Skin of body (tissue), 2 donors: ENCODE results near the gene ZNF853. TPM values are rescaled to one million over a fixed set of nuclear protein-coding genes. Genes with fewer than 3 reads are reported as not detected.

Source experiments
- DNase-seq: peaks from one replicate; lab custom pipeline; 2025; lab: John Stamatoyannopoulos, UW
- total RNA-seq: library from RNA; depleted of rRNA; stranded (reverse); fragments of >200 nt; gene quantifications from one replicate; pipeline ENCODE4 v1.2.3, GENCODE V29; 2014

The ZNF853 gene
- total RNA-seq, 1 donor from 2014 or later, result 5.1 TPM

GRCh38 chr7:6636741-6637543 lies 21.5 kb downstream of the ZNF853 start, which contains the start of gene ZNF316:
Gene ZNF316, plus strand, starts transcription at chr7:6637318. Its CDS starts 5,092 bp downstream, at chr7:6642410.
- no peak for DNase-seq

GRCh38 chr7:6637544-6638229 lies 22.3 kb downstream of the ZNF853 start:
- DNase-seq, result no peak

DNA sequence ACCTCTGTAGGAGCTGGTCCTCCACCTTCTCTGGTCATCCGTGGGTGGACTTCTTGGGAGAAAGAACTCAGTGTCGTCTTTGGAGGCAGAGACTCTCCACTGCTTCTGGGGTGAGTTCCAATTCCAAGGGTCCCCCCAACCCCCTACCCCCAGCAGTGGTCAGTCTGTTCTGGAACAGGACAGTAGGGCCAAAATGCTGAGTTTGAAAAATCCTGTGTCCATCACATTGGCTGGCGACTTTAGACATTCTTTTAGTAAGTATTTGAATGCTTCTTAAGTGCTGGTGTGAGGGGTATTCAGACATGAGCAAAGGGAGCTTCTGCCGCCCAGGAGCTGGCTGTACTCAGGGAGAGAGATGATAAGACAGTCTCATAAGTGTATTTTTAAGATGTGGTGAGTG lies 23.6 kb downstream of the ZNF853 start:
- no peak for DNase-seq

DNA sequence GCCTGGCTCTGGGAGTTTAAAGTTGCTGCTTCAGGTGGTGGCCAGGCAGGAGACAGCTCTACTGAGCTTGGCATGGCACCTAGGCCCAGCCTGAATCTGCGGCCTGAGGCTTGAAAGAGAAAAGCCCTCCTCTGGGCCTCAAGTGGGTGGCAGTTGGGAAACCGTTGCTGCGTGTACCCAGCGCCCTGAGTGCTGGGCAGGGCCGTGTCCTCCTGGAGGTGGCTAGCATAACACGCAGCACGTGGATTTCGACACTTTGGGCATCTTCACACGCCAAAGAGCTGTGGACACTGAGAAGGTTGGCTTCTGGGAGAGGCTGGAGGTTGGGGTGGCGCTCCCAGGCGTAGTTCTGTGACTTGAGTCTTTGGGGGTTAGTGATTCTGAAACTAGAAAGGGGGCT lies 24.2 kb downstream of the ZNF853 start:
- no peak for DNase-seq

- no peak for DNase-seq
These were observed 24.9 kb downstream of the ZNF853 start for GRCh38 chr7:6640246-6640721.

DNA sequence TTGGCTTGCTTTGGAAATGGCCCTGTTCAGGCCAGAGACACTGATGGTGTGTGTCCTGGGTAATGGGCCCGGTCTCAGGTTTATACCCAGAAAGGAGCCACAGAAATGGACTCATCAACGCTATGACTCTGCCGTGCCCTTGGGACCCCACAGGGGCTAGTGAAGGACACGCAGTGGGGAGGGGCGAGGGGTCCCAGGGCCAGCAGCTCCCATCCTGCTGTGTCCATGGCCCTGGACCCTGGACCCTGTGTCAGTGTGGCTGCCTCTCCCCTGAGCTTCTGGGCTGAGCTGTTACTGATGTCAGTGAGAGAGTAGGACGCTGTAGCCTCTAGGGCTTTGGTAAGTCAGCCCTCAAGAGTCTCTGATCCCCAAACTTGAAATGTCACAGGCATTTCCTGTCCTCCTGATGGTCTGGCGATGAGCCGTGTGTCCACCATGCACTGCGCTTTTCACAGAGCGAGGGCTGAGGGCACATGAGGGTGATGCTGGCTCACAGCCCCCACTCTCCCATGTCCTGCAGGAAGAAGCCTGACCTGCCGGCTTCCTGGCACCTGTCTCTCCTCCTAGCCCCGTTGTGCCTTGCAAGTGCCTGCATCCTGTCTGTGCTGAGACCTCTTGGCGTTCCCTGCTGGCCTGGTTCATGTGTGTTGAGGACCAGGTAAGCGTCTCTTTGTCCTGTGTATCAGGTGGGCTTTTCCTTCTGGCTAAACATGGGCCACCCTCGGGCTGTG lies 26.1 kb downstream of the ZNF853 start:
- DNase-seq, result no peak

DNA sequence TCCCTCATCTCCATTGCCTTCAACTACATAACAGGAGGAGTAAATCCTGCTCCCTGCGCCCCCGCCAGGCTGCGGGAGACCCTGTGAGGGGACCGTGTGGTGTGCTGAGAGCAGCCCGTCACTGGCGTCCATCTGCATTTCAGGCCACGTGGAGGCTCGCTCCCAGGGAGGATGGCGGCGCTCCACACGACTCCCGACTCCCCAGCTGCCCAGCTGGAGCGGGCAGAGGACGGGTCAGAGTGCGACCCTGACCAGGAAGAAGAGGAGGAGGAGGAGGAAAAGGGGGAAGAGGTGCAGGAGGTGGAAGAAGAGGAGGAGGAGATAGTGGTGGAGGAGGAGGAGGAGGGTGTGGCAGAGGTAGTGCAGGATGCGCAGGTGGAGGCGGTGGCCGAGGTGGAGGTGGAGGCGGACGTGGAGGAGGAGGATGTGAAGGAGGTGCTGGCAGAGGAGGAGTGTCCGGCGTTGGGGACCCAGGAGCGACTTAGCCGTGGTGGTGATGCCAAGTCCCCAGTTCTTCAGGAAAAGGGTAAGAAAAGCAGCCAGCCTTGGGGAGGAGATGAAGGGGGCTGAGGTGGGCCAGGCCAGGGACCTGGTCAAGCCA lies 26.9 kb downstream of the ZNF853 start:
- DNase-seq, result no peak

DNA sequence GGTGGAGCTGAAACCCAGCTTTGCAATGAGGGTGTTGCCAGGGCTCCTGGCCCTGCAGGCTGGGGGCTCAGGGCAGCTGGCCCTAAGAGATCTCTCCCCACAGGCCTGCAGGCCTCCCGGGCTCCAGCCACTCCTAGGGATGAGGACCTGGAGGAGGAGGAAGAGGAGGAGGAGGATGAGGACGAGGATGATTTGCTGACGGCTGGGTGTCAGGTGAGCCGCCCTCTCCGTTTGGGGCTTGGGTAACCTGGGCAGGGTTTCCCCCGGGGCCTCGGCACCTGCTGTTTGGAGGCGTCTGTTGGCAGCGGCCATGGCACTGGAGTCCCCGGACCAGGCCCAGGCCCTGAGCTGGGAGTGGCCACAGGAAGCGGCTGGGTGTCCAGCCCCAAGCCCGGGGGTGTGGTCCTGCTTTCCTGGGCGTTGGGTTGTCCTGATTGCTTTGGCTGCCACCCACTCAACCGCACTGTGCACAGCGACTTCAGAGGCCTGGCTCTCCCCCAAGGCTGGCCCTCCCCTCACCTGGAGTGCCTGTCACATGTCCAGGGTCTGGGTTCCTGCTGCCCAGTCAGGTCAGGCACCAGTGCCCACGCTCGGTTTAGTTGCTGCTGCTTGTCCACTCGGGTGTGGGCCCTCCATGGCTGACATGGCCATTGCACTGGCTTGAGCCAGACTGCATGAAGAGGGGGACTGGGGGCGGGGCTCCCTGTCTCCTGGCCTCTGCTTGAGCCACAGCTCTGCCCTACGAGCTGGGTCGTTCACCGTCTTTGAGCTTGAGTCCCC lies 27.6 kb downstream of the ZNF853 start:
- DNase-seq, result no peak

DNA sequence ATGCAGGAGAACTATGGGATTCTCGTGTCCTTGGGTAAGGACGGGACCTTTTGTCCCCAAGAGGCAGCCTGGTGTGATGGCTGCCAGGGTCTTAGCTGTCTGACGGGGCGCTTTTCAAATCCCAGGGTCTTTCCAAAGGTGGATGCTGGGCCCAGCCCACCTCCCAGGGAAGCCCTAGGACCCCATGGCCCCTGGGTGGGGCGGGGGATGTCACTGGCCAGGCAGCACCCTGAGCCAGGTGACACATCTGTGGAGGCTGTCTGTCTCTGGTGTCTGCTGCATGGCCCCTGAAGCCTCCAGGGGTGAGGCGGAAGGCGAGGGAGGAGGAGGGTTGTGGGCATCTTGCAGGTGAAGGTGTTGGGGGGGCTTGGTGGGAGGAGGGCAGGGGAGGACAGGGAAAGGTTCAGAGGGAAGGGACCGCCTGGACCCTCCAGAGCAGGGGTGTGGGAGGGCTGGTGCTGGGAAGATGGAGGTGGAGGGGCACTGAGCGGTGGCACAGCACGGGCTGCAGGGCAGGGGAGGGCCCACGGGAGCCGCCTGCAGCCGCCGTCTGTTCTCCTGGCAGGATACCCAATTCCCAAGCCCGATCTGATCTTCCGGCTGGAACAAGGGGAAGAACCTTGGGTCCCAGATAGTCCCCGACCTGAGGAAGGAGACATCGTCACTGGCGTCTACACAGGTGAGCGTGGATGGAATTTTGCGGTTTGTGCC lies 28.7 kb downstream of the ZNF853 start:
- no peak for DNase-seq

GRCh38 chr7:6644728-6645127 lies 29.3 kb downstream of the ZNF853 start:
- no peak for DNase-seq

- no peak for DNase-seq
These were observed 31.1 kb downstream of the ZNF853 start for GRCh38 chr7:6646465-6646864.

DNA sequence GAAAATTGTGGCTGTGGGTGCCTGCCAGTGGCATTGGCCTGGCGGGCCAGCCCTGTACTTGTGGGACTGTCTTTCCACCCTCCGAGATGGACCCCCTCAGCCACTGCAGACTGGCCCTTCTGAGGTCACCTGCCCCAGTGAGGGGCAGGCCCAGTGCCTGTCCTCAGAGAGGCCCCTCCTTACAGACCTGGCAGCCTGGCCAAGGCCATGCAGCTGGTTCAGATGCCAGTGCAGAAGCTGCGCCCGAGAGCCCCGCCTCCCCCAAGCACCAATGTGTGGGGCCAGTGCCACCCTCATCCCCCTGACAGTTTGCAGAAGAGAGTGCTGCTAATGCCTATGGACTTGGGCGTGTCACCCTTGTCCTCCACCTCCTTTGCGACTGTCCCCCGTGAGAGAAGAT lies 31.7 kb downstream of the ZNF853 start:
- DNase-seq, result no peak

DNA sequence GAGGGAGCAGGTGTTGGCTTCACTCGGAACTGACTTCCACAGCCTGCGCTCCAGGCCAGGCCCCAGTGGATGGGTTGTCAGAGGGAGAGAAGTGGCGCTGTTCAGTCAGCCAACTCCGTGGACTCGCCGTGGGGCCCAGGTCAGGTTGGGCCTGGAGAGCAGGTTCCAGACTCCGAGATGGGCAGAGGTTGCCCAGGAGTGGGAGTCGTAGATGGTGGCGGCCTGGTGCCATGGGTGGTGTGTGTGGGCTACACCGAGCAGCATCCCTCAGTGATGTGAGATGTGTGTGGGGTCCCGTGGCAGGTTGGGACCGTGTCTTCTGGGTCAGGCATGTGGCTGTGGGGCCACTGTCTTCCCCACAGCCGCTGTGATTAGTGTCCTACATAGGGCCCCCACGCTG lies 32.1 kb downstream of the ZNF853 start:
- no peak for DNase-seq

DNA sequence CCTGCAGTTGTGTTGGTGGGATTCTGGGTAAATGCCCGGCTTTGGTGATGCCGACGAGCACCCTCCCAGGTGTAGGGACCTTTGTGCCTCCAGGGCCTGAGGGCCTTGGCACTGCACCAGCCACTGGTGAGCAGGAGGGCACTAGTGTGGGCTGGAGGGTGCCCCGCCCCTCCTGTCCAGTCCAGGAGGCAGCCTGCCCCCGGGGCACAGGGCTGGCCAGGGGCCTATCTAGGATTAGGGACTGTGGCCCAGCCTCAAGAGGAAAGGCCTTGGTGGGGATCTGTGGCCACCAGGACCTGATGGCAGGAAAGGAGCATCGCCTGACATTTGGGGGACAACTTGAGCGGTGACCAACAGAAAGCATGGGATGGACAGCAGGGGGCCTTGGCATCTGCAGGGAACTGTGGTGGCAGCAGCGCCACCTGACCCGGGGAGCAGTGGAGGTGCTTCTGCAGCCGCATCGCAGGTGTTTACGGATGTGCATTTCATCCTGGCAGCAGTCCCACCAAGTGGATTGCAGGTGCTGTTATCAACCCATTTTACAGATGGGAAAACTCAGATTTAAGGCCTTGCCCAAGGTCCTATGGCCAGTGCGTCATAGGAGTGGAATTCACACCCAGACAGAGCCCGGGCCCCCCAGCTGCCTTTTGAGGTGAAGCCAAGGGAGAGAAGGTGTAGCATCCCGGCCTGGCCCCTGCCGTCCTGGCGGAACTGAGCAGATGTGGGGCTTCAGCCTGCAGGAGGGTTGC lies 32.8 kb downstream of the ZNF853 start:
- DNase-seq, result no peak

DNA sequence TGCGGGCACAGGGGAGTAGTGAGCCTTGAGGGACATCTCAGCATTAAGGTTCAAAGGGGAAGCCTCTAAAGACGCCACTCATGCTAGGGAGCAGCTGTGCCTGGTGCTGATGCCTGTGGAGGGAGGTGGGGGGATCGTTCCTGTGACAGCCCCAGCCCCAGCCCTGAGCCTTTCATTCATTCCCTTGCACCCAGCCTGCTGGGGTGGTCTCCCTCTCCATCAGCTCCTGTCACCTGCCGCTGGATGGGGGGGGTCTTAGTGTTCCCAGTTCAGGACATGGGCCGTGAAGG lies 33.4 kb downstream of the ZNF853 start:
- no peak for DNase-seq

DNA sequence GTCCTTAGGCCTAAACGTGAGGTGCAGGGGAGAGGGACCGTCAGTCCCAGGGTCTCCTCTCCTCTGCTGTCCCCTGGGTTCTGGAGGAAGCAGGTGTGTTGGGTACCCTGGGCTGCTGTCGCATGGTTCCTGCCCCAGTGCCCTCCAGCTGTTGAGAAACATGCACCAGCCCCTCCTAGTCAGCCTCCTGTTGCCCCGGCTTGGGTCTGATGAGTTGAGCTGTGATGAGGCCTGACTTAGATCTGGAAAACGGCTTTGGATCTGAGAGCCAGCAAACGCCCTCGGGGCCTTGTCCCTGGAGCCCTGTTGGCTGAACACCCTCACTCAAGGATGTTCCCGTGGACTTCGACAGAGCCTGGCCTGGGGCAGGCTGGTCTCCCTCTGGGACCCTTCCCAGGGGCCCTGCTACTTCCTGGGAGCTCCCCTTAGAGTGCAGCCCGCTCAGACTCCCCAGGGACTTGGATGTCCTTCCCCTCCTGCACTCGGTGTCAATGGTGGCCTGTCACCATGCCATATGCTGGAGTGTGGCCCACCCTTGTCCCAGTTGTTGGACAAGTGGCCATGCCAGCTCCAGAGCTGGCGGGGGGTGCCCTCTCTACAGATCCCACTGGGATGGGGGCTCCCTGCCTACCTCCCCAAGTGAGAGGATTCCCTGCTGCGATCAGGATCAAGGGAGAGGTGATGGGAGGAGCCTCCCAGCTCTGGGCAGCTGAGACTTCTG lies 34.0 kb downstream of the ZNF853 start:
- no peak for DNase-seq

GRCh38 chr7:6650086-6650485 lies 34.7 kb downstream of the ZNF853 start:
- no peak for DNase-seq

DNA sequence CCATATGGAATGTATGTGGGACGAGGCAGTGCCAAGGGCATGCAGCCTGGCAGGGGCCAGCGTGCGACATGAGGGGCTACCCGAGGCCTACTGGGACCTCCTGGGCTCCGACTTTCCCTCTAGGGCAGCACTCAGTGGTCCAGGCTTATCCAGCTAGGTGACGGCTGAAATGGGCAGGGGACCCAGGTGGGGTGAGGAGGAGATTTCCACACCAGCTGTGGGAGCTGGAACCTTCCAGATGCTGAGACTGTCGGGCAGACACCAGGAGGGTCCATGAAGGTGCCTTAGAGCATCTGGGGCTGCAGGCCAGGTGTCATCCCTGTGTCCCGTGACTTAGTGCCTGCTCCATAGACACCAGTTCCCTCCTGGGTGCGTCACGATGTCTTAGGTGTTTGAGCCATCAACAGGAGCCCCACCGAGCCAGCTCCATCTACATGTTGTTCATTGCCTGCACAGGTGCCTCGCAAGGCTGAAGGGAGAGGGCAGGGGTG lies 35.2 kb downstream of the ZNF853 start:
- no peak for DNase-seq
